ENCODE data around the gene ANGPT4. TPM values are rescaled to one million over a fixed set of nuclear protein-coding genes. Genes with fewer than 3 reads are reported as not detected.

Gene ANGPT4
- total RNA-seq, 1 experiment from 2014 or later = 0.20 TPM

DNA sequence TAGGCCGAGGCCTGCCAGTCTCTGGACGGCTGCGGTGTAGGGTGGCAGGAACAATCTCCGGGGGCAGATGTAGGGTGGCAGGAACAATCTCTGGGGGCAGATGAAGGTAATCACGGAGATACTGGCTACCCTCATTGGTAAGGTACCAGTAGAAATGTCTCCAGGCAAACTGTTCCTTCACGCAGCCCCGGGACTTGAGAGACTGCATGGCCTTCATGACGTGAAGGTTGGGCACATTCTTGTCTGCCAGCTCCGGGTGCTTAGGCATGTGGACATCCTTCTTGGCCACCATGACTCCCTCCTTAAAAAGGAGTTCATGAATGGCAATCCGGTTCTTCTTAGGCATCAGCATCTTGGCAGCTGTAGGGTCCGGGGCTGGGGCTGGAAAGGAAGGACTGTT is 76.5 kb downstream of the ANGPT4 start:
- Mint-ChIP-seq H3K4me1 (peaks cover 28% of the 10 kb centered on the region), H3K36me3 (peaks cover 4% of the 10 kb centered on the region), H3K27ac (no peak overlapping the region), H3K9me3 (peaks cover 12% of the 10 kb centered on the region), H3K4me3 (no peak overlapping the region), H3K27me3 (ENCODE audit: low read depth) (peaks cover 25% of the 10 kb centered on the region)
- DNase-seq (ENCODE audit: low spot score) (no peak), ATAC-seq (no peak)
- CTCF ChIA-PET = interaction anchor here (0.9 to 1.5 kb wide), 3 partner anchors 8 to 125 kb away, joined by 3 to 4 read pairs (median 3); no protein-coding TSS in a partner anchor
- POLR2A ChIA-PET = no interaction called here
- TF ChIP-seq ELF4 (CRISPR knock-in tag; IDR thresholded peaks at IDR 0.05; ENCODE audit: low read depth) = no peak
- no peak for TF ChIP-seq MLX (CRISPR knock-in tag; IDR thresholded peaks at IDR 0.05)
- no peak for TF ChIP-seq ZNF396 (CRISPR knock-in tag; IDR thresholded peaks at IDR 0.05; ENCODE audit: borderline replicate concordance)
- TF ChIP-seq, protein P1, sequence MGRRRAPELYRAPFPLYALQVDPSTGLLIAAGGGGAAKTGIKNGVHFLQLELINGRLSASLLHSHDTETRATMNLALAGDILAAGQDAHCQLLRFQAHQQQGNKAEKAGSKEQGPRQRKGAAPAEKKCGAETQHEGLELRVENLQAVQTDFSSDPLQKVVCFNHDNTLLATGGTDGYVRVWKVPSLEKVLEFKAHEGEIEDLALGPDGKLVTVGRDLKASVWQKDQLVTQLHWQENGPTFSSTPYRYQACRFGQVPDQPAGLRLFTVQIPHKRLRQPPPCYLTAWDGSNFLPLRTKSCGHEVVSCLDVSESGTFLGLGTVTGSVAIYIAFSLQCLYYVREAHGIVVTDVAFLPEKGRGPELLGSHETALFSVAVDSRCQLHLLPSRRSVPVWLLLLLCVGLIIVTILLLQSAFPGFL (CRISPR knock-in tag; IDR thresholded peaks at IDR 0.05; ENCODE audit: borderline replicate concordance) = no peak
- TF ChIP-seq TEAD4 (CRISPR knock-in tag; IDR thresholded peaks at IDR 0.05) = no peak
- TF ChIP-seq, protein P2, sequence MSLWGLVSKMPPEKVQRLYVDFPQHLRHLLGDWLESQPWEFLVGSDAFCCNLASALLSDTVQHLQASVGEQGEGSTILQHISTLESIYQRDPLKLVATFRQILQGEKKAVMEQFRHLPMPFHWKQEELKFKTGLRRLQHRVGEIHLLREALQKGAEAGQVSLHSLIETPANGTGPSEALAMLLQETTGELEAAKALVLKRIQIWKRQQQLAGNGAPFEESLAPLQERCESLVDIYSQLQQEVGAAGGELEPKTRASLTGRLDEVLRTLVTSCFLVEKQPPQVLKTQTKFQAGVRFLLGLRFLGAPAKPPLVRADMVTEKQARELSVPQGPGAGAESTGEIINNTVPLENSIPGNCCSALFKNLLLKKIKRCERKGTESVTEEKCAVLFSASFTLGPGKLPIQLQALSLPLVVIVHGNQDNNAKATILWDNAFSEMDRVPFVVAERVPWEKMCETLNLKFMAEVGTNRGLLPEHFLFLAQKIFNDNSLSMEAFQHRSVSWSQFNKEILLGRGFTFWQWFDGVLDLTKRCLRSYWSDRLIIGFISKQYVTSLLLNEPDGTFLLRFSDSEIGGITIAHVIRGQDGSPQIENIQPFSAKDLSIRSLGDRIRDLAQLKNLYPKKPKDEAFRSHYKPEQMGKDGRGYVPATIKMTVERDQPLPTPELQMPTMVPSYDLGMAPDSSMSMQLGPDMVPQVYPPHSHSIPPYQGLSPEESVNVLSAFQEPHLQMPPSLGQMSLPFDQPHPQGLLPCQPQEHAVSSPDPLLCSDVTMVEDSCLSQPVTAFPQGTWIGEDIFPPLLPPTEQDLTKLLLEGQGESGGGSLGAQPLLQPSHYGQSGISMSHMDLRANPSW (CRISPR knock-in tag; conservative IDR thresholded peaks at IDR 0.05; ENCODE audit: low read depth) = no peak

DNA sequence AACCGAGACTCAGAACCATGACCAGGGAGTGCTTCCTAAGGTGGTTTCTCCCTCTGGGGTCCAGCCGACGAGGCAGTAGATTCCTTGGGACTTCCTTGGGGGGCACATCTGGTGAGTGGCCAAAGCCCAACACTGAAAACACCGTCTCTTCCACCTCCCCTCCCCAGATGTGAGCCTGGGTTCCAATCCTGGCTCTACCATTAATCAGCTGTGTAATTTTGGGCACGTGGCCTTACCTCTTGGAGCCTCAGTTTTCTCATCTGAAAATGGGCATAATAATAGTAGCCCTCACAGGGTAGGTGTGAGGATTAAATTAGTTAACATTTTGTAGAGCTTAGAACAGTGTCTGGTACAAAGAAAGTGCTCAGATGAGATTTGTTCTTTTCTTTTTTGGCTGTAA is 77.1 kb downstream of the ANGPT4 start:
- H3K36me3 Mint-ChIP-seq = peaks cover 4% of the 10 kb centered on the region
- H3K9me3 Mint-ChIP-seq = peaks cover 12% of the 10 kb centered on the region
- no peak overlapping the region for H3K4me3 Mint-ChIP-seq
- no peak for DNase-seq (ENCODE audit: low spot score)
- POLR2A ChIA-PET = no interaction called here
- CTCF ChIA-PET = no interaction called here
- peaks cover 31% of the 10 kb centered on the region for H3K27me3 Mint-ChIP-seq (ENCODE audit: low read depth)
- TF ChIP-seq RELA (CRISPR knock-in tag; IDR thresholded peaks at IDR 0.05; ENCODE audit: borderline replicate concordance) (no peak), ZSCAN18 (CRISPR knock-in tag; IDR thresholded peaks at IDR 0.05) (no peak), FOXP1 (CRISPR knock-in tag; IDR thresholded peaks at IDR 0.05; ENCODE audit: borderline replicate concordance) (no peak), ZNF396 (CRISPR knock-in tag; IDR thresholded peaks at IDR 0.05; ENCODE audit: borderline replicate concordance) (no peak), ATF2 (CRISPR knock-in tag; IDR thresholded peaks at IDR 0.05; ENCODE audit: borderline replicate concordance, low read depth) (no peak), CDX4 (CRISPR knock-in tag; IDR thresholded peaks at IDR 0.05; ENCODE audit: borderline replicate concordance) (no peak), PRRX2 (CRISPR knock-in tag; IDR thresholded peaks at IDR 0.05) (no peak)
- TF ChIP-seq, protein P3, sequence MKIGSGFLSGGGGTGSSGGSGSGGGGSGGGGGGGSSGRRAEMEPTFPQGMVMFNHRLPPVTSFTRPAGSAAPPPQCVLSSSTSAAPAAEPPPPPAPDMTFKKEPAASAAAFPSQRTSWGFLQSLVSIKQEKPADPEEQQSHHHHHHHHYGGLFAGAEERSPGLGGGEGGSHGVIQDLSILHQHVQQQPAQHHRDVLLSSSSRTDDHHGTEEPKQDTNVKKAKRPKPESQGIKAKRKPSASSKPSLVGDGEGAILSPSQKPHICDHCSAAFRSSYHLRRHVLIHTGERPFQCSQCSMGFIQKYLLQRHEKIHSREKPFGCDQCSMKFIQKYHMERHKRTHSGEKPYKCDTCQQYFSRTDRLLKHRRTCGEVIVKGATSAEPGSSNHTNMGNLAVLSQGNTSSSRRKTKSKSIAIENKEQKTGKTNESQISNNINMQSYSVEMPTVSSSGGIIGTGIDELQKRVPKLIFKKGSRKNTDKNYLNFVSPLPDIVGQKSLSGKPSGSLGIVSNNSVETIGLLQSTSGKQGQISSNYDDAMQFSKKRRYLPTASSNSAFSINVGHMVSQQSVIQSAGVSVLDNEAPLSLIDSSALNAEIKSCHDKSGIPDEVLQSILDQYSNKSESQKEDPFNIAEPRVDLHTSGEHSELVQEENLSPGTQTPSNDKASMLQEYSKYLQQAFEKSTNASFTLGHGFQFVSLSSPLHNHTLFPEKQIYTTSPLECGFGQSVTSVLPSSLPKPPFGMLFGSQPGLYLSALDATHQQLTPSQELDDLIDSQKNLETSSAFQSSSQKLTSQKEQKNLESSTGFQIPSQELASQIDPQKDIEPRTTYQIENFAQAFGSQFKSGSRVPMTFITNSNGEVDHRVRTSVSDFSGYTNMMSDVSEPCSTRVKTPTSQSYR (CRISPR knock-in tag; IDR thresholded peaks at IDR 0.05) = no peak
- TF ChIP-seq, protein P4, sequence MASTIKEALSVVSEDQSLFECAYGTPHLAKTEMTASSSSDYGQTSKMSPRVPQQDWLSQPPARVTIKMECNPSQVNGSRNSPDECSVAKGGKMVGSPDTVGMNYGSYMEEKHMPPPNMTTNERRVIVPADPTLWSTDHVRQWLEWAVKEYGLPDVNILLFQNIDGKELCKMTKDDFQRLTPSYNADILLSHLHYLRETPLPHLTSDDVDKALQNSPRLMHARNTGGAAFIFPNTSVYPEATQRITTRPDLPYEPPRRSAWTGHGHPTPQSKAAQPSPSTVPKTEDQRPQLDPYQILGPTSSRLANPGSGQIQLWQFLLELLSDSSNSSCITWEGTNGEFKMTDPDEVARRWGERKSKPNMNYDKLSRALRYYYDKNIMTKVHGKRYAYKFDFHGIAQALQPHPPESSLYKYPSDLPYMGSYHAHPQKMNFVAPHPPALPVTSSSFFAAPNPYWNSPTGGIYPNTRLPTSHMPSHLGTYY (CRISPR knock-in tag; IDR thresholded peaks at IDR 0.05) = no peak
- peaks cover 27% of the 10 kb centered on the region for H3K4me1 Mint-ChIP-seq
- no peak overlapping the region for H3K27ac Mint-ChIP-seq
- ATAC-seq = no peak

All from WTC11 (cell line).